ENCODE results near the gene CAMSAP2.
A peak's percentile ranks its signal among the peaks of the same experiment; 100 is the strongest.

The CAMSAP2 gene

DNA sequence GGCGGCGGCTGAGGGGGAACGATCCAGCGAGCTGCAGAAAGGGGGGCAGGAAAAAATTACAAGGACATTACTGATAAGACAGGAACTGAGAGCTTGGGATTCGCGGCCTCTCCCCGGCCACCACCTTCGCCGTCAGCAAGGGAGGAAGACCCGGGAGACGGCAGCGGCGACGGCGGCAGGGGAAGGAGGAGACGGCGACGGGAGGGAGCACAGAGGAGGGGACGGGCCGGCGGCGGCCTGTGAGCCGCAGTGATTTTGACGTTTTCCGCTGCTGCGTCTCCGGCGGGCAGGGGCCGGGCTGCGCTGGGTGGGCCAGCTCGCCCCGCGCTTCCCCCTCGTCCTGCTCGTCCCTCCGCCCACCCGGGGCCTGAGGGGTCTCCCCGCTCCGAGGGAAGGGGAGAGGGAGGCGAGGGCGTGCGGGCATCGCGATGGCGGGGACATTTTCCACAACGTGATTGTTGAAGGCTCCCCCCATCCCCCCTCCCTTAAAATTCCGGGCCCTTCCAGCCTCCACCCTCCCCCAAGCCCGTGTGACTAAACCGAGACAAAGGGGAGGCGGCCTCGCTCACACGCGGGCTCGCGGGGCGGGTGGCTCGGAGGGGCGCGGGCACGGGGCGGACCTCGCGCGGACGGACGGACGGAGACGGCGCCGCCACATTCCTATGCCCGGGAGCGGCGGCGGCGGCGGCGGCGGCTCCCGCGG is 407 bp downstream of the CAMSAP2 start:
- peak; percentile 81 for DNase-seq

GRCh38 chr1:200739702-200740570 is 1.2 kb downstream of the CAMSAP2 start:
- DNase-seq, result peak; percentile 29

GRCh38 chr1:200740571-200741208 is 2.0 kb downstream of the CAMSAP2 start:
- peak; percentile 18 for DNase-seq

- no peak for DNase-seq
Observed at GRCh38 chr1:200741551-200742207, 3.0 kb downstream of the CAMSAP2 start.

DNA sequence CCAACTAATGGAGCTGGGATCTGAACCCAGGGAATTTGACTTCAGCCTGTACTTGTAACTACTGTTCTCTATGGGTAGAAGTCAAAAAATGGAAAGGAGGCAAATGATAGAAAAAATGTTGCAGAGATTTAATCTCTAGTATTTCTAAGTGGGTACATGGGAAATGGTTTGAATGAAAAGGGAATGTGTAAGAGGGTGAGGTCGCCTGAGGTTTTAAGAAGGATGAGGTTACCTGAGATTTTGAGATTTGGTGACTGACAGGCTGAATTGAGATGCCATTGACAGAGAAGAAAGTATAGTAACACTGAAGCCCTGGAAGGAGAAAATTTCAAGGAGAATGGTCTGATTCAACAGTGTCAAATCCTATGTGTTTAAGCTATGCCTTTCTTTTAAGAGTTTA is 5.5 kb downstream of the CAMSAP2 start:
- DNase-seq, result no peak

DNA sequence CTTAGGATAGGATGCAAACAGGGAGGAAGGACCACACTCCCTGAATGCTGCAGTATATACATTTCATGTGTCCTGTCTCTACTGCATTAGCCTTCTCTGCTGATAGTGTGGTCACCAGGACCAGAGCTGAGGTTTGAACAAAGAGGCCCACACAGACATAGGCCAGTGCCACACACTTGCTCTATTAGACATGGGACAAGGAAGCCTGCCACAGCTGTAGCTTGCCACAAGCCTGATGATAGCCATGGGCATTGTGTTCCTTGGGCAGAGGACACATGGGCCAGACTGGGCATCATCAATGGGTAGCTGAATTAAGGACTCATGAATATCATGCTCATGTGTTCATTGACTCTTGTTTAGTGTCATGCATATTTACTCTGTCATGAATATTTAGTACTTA is 10.4 kb downstream of the CAMSAP2 start:
- DNase-seq, result no peak

- peak; percentile 24 for DNase-seq
Observed at GRCh38 chr1:200750749-200751148, 12.1 kb downstream of the CAMSAP2 start.

- no peak for DNase-seq
Observed at GRCh38 chr1:200751717-200752116, 13.0 kb downstream of the CAMSAP2 start.

DNA sequence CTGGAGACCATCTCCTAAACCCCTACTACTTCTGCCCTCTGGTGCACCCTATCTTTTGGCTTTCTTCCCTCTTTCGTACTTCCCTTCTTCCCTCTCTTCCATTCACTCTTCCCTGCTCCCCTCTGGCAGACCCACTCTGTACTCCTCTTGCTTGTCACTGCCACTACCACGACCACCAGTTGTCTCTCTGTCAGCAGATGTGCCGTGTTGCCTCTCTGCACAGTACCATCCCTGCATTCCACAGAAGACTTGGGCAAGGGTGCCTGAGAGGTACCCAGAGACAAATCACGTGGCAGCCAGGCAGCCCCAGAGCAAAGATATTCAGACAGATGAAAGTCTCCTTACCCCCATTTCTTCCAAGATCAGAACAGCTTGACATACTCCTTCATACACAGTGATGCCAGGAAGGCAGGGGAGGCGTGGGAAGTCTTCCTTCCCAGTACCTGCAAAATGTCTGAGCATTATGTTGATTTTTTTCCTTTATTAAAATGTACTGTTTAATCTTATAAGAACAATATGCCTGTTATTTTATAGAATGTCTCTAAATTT is 15.0 kb downstream of the CAMSAP2 start:
- DNase-seq, result no peak

- DNase-seq, result no peak
Observed at GRCh38 chr1:200755456-200755855, 16.8 kb downstream of the CAMSAP2 start.

DNA sequence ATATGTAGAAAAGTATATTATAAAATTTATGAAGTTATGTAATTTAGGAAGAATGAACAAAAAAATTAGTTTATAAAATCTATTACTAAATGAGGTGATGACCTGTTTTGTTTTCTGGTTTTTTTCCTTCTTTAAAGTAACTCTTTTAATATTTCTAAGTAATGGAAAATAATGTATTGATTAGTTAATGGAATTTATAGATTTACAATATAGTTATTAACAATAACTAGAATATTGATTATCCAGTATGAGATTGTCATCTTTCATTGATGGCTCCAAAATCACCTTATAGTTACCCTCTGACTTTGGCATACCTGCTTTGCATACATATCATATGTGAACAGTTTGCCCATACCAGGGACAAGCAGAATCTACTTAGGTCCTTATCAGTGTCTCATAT is 23.4 kb downstream of the CAMSAP2 start:
- DNase-seq, result no peak

DNA sequence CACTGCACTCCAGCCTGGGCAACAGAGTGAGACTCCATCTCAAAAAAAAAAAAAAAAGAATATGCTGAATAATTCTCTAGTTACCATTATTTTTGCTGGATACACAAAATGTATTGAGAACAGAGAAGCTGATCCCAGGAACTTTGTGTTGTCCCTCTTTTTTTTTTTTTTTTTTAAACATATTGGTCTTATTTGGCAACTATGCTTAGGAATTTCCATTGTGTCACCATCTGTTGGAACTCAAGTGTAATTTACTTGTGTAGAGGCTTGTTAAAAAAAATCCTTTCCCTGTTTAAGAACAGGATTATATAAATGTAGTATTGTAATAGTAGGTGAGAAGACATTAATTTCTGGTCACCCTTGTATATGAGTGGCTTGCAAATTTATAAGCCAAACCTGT is 28.6 kb downstream of the CAMSAP2 start:
- no peak for DNase-seq

DNA sequence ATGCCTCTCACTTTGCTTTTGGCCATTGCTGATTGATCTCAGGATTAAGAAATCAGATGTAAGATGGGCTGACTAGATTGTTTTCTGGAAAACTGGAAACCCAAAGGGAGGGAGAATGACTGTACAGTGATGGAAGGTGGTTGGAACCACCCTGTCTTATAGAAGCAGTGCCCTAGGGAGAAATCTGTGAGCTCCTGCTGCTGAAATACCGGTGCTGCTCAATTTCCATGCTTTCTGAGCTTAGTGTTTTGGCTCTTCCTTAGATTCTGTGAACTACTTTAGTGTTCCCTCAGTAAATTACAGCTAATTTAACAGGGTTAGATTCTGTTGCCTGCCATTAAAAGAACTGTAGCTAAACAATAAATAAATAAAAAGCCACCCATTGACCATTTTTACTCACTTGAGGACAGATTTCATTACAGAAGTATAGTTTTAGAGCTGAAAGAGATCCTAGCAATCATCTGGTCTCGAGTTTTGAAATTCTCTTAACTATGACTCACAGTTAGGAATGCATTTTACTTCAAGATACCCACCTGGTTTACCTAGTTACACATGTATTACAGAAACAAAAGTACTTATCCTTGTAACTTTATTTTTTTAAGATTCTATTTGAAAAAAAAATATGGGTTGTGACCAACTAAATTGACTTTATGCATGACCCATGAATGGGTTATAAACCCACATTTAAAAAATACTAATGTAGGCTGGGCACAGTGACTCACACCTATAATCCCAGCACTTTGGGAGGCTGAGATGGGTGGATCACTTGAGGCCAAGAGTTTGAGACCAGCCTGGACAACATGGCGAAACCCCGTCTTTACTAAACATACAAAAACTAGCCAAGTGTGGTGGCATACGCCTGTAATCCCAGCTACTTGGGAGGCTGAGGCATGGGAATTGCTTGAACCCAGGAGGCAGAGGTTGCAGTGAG is 33.2 kb downstream of the CAMSAP2 start:
- no peak for DNase-seq

- DNase-seq, result no peak
Observed at GRCh38 chr1:200774311-200774710, 35.6 kb downstream of the CAMSAP2 start.

DNA sequence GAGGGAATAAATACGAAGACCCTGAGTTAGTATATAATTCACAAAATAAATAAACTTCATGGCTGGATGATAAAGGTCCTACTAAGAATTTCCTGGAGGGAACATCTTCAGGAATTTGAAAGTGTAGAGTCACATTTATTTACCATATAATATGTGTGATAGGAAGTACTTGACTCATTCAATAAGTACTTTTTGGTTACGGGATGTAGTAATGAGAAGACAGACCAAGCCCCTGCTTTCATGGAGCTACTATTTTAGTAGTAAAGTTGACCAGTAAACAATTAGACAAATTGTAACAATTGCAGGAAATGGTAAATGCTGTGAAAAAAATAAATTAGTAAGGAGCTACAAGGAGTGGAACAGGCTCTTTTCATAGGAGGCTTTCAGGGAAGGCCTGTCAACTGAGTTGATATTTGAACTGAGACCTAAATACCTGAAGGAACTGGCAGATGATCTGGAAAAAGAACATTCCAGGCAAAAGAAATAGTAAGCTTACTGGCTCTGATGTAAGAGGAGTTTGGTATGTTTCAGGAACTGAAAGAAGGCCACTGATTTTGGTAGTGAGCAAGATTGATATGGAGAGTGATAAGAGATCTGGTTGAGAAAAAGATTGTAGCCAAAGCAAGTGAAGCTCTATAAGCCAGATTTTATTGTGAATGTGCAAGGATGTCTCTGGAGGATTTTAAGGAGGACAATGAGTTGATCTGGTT is 36.2 kb downstream of the CAMSAP2 start:
- DNase-seq, result peak; percentile 22

DNA sequence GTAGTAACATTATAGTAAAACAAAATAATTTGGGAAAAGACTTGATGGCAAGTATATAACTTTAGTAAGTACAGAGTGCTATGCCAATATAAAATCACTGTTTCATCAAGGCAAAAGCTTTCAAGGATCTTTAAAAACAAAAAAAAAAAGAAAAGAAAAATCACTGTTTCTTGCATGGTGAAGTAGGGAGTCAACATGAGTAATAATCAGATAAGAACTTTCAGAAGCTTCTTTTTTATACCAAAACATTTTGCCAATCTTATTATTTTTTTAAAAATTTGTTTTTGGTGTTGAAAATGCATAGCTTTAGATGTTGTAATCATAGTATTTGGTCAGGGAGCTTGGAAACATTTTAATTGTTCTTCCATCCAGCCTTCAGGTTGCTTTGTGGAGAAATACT is 37.2 kb downstream of the CAMSAP2 start:
- DNase-seq, result no peak

- DNase-seq, result peak; percentile 55
Observed at GRCh38 chr1:200776949-200777348, 38.3 kb downstream of the CAMSAP2 start.

DNA sequence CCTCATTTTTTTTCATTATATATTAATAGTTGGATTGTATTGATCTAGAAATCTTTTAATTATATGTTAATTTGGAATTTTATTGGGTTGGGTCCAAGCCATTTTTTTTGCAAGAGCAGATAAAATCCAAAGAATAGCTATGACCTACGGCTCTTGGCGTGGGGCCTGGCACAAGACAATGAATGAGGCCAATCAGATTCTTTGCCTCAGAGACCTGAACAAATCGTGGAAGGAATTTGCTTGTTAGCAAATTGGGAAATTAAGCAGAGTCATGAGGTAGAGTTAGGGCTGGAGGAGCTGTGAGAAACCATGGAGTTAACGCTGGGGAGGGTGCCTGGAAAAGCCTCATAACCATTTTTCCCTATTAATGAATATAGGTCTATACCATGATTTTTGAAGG is 40.1 kb downstream of the CAMSAP2 start:
- DNase-seq, result no peak

- no peak for DNase-seq
Observed at GRCh38 chr1:200779326-200779725, 40.6 kb downstream of the CAMSAP2 start.

GRCh38 chr1:200780545-200781369 is 42.1 kb downstream of the CAMSAP2 start:
- peak; percentile 51 for DNase-seq

All from EL (cell line).